Muscle of arm (tissue), 12 donors: ENCODE measurements around the gene SLC25A41. TPM values are rescaled to one million over a fixed set of nuclear protein-coding genes. Genes with fewer than 3 reads are reported as not detected.
A peak's percentile ranks its signal among the peaks of the same experiment; 100 is the strongest.

ENCODE experiments used
- DNase-seq: peaks from one replicate; pipeline ENCODE4 v3.0.0-alpha.2; 2013
- polyA plus RNA-seq, 12 donors: library from polyadenylated mRNA; unstranded; fragments of 120-200 nt; gene quantifications; one replicate each; pipeline ENCODE4 v1.2.1, GENCODE V29; 2013; ENCODE audit not compliant: insufficient read length in 12 of 12

SLC25A41 gene
- polyA plus RNA-seq, 12 donors: 0.24 to 1.7 (median 0.48) TPM; not detected in 3

DNA sequence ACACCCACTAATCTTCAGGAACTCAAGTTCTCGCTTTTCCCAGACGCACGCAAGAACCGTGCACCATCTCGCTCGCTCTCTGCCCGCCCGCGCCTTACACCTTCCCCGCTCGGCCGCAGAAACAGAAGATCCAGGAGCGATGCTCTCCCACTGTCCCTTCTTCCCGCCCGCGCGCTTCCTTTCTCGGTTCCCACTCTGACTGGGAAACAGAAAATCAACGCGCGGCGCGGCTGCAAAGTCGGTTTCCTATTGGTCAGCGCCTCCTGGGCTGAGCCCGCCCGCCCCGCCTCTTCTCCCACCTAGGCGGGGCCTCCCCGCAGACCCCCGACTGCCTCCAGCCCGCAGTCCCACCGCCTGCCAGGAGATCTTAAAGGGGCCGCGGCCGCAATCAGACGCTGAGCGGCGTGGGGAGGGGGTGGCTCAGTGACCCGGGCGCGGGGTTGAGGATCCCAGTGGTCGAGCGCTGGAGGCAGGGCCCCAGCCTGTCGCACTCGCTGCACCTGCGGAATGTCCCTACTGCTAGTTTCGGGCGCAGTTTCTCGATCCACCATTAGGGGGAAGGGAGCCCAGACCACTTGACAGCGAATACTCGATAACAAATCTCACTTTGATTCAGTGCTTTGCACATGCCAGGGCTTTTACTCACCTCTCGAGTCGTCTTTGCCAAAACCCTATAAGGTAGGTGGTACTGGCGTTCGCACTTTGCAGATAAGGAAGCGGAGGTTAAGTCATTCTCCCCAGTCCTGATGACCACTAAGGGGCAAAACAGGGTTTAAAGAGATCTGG, 26.7 kb upstream of the SLC25A41 start:
- peak; percentile 98 for DNase-seq

DNA sequence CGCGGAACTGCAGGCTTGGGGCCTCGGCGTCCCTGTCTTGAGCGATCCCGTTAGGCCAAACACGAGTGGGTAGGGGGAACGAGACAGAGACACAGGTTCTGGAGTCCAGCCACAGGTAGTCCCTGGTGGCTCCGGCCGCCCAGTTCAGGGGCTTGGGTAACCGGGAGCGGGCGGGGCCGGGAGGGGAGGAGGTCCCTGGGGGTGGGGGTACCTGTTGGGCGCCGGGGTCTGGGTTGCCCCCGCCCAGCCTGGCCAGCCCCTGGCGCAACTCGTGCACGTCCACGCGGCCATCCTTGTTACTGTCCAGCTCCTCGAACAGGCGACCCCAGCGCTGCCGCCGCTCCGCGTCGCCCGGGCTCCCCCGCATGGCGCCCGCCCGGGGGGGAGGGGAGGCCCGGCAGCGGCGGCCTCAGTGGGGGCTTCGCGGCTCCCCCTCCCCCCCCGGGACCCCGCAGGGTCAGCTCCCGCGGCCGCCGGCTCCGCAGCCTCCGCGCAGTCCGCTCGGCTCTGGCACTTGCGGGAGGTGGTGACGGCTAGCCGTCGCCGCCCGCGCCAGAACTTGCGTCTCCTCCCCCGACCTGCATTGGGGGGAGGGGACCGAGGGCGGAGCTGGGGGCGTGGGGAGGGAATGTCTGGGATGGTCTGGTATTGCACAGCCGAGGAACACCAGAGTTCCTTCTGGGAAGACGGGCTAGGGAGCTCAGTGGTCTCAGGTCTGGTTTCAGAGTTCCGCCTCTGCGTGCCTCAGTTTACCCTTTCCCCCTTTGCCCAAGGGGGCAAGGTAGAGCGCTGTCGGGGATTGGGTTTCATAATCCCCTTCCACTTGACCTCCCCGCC, 25.9 kb upstream of the SLC25A41 start, which contains the start of gene SLC25A23:
Gene SLC25A23 (minus strand): TSS at position 531 of the 837 bp plus-strand sequence. CDS start 164 bp downstream, at position 367.
- DNase-seq: peak; percentile 82

DNA sequence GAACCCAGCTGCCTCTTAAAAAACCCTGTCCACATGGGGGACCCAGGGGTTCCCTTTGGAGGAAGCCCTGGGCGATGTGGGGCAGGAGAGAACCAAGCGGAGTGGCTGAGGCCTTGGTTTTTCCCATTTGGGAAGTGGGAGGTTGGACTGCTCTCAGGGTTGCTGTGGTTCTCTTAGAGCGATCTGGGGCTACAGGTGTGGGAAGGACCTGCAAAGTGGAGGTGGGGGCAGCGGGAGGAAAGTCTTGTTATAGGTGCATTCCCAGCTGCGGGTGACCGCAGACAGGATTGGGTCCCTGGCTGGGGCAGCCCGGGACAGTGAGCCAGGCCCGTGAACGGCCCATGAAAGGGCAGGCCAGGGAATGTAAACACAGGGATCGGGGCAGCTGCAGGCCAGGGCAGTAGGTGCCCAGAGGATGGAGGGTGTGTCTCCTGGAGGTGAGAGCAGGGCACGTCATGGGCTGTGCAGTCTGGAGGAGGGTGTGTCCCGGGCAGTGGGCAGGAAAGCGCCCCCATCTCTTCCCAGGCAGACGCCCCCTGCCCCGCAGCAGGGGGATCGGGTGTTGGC, 25.2 kb upstream of the SLC25A41 start:
- DNase-seq: no peak

DNA sequence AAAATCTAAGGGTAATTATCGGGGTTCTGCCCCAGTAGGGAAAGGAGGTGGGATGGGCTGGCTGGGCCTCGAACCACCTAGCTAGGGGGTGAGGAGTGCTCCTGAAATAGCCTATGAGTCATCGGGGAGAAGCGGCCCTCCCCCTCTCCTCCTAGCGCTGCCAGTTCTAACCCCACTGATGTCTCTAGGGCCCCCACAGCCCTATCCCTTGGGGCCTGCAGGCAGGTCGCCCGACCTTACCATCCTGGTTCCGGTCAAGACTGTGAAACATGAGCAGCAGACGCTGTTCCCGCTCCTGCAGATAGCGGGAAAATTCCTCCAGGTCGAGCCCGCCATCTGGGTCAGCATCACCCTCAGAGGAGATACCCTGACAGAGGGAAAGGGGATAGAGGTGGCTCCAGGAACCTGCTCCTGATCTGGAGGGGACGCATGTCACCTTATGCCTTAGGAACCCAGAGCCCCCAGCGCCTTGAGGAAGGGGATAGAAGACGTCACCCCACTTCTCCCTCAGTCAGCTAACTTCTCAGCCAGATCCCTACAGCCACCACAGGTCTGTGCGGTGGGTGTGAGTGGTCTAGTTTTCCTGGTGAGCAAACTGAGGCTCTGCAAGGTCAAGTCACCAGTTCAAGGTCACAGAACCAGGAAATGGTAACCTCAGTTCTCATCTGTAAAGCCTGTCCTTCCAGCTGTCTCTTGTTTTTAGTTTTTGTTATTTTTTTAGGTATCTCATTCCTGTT, 24.6 kb upstream of the SLC25A41 start:
- no peak for DNase-seq

DNA sequence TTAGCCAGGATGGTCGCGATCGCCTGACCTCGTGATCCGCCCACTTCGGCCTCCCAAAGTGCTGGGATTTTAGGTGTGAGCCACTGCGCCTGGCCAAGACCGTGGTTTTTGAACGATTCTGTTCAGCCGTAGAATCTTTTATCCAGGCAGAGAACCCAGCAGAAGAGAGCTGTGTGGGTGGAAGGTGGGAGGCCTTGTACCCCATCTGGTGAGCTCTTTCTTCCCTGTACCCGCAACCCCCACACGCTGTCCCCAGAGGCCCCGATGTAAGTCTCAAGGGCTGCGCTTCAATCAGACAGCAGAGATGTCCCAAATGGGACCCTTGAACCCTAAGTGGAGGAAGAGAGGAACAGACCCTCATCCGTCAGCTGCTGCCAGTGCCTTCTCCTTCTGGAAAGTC, 22.4 kb upstream of the SLC25A41 start:
- DNase-seq: no peak

DNA sequence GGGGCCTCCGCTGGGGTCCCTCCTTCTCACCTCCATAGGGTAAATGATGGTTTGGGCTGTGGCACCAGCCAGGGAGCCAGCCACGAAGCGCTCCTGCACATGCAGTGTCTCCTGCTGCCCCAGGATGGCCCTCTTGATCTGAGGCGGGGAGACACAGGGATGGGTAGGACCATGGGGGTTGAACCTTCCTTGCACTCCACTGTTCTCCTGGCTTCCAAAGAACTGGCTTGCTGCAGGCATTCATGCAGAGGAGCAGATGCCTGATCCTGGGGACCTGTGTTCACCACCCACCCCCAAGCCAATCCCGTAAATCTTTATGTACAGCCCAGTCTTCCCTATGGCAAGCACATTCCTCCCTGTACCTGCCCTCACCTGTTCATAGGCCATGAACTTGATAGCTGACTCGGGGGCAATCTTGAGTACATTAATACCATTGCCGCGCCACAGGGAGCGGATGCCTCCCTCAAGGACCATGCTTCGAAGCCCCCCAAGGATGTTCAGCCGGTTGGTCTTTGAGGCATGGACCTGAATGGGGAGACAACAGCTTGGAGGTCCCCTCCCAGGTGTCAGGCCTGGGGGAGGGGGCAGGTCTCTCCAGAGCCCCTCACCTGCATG, 20.5 kb upstream of the SLC25A41 start:
- DNase-seq: no peak

DNA sequence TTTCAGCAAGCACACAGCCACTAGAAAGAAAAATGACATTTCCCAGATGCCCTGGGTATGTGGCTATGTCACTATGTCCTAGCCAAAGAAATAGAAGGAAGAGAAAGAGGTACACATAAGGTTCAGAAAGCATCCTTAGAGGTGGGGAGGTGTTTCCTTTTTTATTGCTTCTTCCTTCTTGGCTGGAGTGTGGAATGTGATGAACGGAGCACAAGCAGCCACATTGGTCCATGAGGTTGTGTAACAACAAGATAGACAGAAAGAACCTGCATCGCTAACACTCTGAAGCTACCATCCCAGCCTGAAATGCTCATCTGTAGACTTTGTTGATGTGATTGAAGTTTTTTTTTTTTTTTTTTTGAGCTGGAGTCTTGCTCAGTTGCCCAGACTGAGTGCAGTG, 19.3 kb upstream of the SLC25A41 start:
- no peak for DNase-seq

DNA sequence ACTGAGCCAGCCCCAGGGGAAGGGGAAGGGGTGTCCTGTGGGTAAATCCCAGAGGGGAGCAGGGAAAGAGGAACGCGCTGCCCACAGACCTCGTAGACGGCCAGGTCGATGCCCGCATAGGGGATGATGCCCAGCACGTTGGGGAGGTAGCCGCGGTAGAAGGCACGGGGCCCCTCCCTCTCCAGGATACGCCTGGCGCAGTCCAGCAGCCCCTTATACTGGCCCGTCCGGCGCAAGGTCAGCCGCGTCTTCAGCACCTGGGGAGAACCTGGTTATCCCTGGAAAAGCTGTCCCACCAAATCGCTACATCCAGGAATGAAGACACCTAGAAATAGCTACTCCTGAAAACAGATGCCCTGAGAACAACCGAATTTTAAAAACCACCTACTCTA, 18.7 kb upstream of the SLC25A41 start:
- DNase-seq: no peak

DNA sequence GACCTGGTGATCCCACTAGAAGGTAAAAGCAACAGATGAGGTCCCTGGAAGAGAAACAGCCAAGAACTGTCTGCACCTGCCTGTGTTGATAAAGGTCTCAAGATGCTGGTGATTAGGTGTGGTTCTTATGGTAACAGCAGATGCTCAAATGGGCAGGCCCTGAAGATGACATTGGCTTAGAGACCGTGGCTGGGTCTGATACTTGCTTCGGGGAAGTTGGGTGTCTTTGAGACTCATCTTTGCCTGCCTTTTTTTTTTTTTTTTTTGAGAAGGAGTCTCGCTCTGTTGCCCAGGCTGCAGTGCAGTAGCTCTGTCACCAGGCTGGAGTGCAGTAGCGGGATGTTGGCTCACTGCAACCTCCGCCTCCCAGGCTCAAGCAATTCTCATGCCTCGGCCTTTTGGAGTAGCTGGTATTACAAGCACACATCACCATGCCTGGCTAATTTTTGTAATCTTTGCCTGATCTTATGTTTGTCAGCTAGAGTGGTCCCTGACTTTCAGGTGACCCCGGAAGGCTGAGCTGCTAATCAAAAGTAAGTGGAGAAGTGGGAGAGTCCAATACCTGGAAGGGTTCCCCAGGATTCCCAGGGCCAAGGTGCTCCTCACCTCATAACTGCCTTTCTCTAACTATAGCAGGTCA, 18.1 kb upstream of the SLC25A41 start:
- DNase-seq: no peak

DNA sequence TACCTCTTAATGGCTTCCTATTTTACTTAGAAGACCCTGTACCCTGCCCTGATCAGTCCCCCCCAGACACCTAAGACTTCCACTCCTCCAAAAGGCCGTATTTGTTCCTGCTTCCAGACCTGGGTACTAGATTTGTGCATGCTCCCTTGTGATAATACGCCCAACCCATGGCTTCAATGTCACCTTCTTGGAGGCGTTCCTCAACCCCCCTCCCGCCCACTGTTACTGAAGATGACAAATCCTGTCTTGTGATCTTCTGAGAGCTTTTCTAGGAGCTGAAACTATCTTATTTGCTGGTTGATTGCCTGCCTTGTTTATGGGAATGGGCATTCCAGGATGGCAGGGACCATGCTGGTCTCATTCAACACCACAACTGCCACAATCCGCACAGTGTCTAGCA, 16.6 kb upstream of the SLC25A41 start:
- no peak for DNase-seq

DNA sequence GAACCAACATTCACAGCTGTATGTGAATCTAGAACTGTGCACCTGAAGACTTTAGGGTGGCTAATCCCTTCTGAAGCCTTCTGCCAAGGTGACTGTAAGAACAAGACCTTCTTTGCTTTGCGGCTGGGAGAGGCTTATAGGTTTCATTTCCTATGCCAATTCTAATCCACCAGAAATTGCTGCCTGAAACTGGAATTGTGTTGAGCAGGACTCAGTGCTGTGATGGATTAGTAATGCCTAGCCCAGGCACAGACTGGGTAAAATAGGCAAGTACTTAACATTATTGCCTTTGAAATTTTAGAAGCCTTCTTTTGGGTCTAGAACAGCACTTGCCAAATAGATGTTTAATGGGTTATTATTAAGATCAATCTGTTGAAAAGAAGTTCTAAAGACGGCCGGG, 14.5 kb upstream of the SLC25A41 start:
- DNase-seq: no peak

DNA sequence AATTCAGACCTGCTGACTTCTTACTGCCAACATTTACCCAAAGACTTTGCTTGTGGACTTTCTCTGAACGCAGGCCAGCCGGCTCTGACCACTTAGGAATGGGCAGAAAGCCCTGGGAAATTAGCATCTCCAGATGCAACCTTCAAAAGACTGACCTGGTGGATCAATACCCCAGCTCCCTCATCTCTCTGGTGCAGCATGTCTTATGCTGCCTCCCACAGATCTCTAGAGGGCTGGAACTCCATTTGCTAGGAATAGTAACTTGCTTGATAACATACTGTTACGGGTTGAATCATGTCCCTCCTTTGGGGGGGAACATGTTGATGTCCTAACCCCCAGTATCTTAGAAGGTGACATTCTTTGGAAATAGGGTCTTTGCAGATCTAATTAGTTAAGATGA, 12.9 kb upstream of the SLC25A41 start:
- no peak for DNase-seq

DNA sequence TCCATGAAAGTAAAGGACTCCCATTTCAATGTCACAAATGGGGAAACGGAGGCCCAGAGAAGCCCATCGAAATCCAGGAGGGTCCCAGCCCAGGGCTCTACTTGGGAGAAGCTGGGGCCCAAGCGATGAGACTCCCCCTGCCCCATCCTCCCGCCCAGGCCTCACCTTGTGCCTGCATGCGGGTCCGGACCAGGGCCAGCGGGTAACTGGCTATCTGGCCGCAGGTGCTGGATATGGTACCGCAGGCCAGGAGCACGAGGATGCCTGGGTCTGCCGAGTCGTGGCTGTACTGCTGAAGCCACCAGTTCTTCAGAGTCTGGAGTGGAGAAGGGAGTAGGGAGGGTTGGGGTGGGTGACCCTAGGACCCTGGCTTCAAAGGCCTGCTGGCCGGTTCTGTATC, 10.4 kb upstream of the SLC25A41 start:
- no peak for DNase-seq

DNA sequence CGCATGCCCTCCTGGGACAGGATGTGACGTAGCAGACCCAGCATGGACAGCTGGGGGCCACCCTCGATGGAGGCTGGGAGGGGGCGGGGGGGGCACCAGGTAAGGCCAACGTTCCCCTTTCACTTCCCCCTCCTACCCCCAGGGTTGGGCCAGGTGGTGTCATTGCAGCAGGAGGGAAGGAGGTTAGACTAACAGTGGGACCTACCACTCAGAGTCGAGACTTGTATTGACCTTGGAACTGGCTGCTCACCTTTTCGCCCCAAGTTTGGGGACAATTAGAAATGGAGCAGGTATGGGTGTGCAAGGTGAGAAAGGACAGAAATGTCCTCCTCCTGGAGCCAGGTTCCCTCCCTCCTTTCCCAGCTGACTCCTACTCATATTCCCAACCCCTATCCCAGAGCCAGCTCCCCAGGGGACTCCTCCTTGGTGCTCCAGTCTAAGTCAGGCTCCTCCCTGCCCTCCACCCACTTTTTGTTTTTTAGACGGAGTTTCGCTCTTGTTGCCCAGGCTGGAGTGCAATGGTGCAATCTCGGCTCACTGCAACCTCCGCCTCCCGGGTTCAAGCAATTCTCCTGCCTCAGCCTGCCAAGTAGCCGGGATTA, 8.6 kb upstream of the SLC25A41 start:
- DNase-seq: no peak

DNA sequence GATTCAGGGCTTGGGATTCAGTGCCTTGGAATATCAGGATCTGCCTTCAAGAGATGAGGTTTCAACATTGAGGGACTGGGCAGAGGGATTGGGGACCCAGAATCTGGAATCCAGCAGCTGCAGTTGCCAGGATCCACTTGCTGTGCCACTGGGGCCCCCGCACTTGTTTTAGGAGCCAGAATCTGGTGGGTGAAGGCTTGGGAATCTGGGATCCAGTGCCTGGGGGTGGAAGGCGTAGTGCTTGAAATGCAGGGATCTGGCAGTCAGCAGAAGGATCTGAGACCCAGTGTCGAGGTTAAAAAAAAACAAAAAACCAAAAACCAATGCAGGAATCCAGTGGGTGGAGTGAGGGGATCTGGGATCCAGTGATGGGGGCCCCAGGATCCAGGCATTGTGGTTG, 7.3 kb upstream of the SLC25A41 start:
- no peak for DNase-seq

DNA sequence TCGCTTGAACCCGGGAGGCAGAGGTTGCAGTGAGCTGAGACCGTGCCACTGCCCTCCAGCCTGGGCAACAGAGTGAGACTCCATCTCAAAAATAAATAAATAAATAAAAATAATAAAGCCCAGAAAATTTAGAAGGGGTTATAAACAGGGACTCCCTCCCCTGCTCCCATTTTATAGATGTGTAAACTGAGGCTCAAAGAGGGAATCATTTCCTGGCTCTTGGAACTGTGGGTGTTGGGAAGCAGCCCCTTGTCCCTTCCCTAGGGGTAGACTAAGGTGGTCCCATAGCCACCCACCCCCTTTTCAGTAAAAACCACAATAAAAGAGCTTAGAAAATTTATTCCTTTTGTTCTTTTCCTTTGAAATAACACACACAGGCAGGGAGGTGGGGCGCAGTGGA, 6.2 kb upstream of the SLC25A41 start:
- no peak for DNase-seq

DNA sequence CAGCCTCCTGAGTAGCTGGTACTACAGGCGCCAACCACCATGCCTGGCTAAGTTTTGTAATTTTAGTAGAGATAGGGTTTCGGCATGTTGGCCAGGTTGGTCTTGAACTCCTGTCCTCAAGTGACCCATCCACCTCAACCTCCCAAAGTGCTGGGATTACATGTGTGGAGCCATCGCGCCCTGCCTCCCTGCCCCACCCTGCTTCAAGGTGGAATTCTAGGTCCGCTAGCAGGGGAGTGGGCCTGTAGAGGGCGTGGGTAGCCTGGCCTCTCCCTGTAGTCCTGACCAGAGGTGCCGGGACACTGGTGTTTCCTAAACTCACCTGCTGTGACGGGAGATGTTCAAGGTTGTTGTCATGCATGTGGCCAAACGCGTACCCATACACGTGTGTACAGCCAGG, 398 bp downstream of the SLC25A41 start:
- DNase-seq: no peak

DNA sequence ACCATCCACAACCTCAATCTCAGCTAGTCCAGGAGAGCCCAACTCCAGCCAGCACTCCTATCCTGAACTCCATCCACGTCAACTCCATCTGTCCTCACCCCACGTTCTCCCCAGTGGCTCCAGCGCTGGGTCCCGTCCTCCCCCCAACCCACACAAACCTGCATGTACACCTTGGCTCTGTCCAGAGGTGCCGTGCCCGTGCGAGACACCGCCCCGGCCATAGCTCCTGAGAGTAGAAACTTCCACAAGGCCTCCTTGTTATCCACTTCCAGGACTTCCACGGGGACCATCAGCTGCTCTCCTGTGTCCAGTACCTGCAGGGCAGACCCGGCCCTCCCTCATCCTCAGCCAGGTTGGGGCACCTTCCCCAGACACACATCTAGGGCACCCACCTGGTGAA, 1.7 kb downstream of the SLC25A41 start:
- no peak for DNase-seq

DNA sequence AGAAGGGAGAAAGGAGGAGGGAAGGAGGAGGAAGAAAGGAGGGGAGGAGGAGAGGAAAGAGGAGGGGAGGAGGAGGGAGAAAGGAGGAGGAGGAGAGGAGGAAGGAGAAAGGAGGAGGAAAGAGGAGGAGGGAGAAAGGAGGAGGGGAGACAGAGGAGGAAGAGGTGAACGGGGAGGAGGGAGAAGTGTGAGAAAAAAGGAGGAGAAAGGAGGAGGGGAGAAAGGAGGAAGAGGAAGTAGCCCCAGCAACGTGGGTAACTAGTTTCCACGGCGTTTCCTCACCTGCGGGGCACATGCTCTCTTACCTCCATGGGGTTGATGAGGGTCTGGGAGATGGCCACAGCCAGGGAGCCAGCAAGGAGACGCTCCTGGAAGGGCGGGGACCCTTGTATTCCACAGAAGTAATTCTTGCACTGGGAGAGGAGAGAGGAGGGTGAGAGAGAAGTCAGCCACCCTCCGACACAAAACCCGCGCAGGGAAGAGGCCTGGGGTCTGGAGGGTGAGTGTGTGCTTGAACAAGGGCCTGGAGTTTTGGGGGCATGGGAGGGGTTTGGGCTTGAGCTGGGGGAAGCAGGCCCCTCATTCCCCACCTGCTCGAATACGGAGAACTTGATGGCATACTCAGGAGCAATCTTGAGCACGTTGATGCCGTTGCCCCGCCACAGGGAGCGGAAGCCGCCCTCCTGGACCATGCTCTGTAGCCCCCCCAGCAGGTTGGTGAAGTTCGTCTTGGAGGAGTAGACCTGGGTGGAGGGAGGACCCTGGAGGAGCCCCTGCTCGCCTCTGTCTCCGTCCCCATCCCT, 3.9 kb downstream of the SLC25A41 start:
- no peak for DNase-seq
